SK-N-SH treated with all-trans-retinoic acid at 6 μM for 48 hours (cell line): ENCODE results near the gene DVL1.

ENCODE experiments used
- ATAC-seq: fragments of 200-7000 bp; cut with Tn5 transposase; 3 replicates; pipeline ENCODE4 v1.9.1; 2020; ENCODE audit warnings: mild to moderate bottlenecking, moderate library complexity
- ARNTL ChIP-seq: fragments of 450-650 bp; formaldehyde crosslinking; IDR thresholded peaks from 2 replicates; pipeline ENCODE4 v1.5.0; 2020; ENCODE audit warnings: low read depth, mild to moderate bottlenecking, moderate library complexity, borderline replicate concordance
- BACH2 ChIP-seq: fragments of 250-450 bp; sonication (Bioruptor Pico); IDR thresholded peaks from 2 replicates; pipeline ENCODE4 v1.9.0; 2021; ENCODE audit warnings: mild to moderate bottlenecking, borderline replicate concordance
- CREB5 ChIP-seq: fragments of 250-450 bp; sonication (Bioruptor Pico); IDR thresholded peaks from 2 replicates; pipeline ENCODE4 v1.5.1; 2020; ENCODE audit warnings: low read depth, mild to moderate bottlenecking, moderate library complexity
- CSDC2 ChIP-seq: fragments of 250-450 bp; sonication (Bioruptor Pico); IDR thresholded peaks from 2 replicates; pipeline ENCODE4 v1.5.0; 2020; ENCODE audit warnings: mild to moderate bottlenecking, moderate library complexity
- ESRRG ChIP-seq: fragments of 250-450 bp; sonication (Bioruptor Pico); IDR thresholded peaks from 2 replicates; pipeline ENCODE4 v1.6.1; 2021; ENCODE audit warnings: mild to moderate bottlenecking
- GLIS3 ChIP-seq: fragments of 250-450 bp; sonication (Bioruptor Pico); IDR thresholded peaks from 2 replicates; pipeline ENCODE4 v1.5.0; 2020; ENCODE audit warnings: mild to moderate bottlenecking, moderate library complexity
- ISL1 ChIP-seq: fragments of 250-450 bp; sonication (Bioruptor Pico); IDR thresholded peaks from 2 replicates; pipeline ENCODE4 v2.1.2; 2022; ENCODE audit warnings: mild to moderate bottlenecking, moderate library complexity
- OSR1 ChIP-seq: fragments of 250-450 bp; sonication (Bioruptor Pico); IDR thresholded peaks from 2 replicates; pipeline ENCODE4 v1.8.0; 2022; ENCODE audit warnings: moderate library complexity, mild to moderate bottlenecking, inconsistent platforms
- PATZ1 ChIP-seq: fragments of 250-450 bp; sonication (Bioruptor Pico); IDR thresholded peaks from 2 replicates; pipeline ENCODE4 v1.8.0; 2020; ENCODE audit warnings: mild to moderate bottlenecking, moderate library complexity, borderline replicate concordance
- PPARA ChIP-seq: fragments of 250-450 bp; sonication (Bioruptor Pico); IDR thresholded peaks from 2 replicates; pipeline ENCODE4 v1.5.0; 2020; ENCODE audit warnings: mild to moderate bottlenecking, borderline replicate concordance
- RARB ChIP-seq: fragments of 250-450 bp; sonication (Bioruptor Pico); IDR thresholded peaks from 2 replicates; pipeline ENCODE4 v1.8.0; 2021; ENCODE audit warnings: mild to moderate bottlenecking, moderate library complexity
- SNAI2 ChIP-seq: fragments of 250-450 bp; sonication (Bioruptor Pico); IDR thresholded peaks from 2 replicates; pipeline ENCODE4 v1.5.0; 2020; ENCODE audit warnings: mild to moderate bottlenecking, moderate library complexity
- TCF4 ChIP-seq: fragments of 250-450 bp; sonication (Bioruptor Pico); IDR thresholded peaks from 2 replicates; pipeline ENCODE4 v1.8.0; 2021; ENCODE audit warnings: mild to moderate bottlenecking, moderate library complexity, borderline replicate concordance
- TOX ChIP-seq: fragments of 250-450 bp; sonication (Bioruptor Pico); IDR thresholded peaks from 2 replicates; pipeline ENCODE4 v1.8.0; 2021; ENCODE audit warnings: mild to moderate bottlenecking, moderate library complexity, borderline replicate concordance
- ZC3H10 ChIP-seq: fragments of 250-450 bp; sonication (Bioruptor Pico); IDR thresholded peaks from 2 replicates; pipeline ENCODE4 v1.5.1; 2021; ENCODE audit warnings: mild to moderate bottlenecking, moderate library complexity
- ZFP3 ChIP-seq: fragments of 250-450 bp; sonication (Bioruptor Pico); IDR thresholded peaks from 2 replicates; pipeline ENCODE4 v1.5.0; 2020; ENCODE audit warnings: mild to moderate bottlenecking, moderate library complexity
- ZFP30 ChIP-seq: fragments of 450-650 bp; formaldehyde crosslinking; IDR thresholded peaks from 2 replicates; pipeline ENCODE4 v1.5.0; 2022; ENCODE audit warnings: mild to moderate bottlenecking, moderate library complexity
- ZNF565 ChIP-seq: fragments of 450-650 bp; formaldehyde crosslinking; conservative IDR thresholded peaks from 2 replicates; pipeline ENCODE4 v1.5.0; 2020; ENCODE audit warnings: low read depth, mild to moderate bottlenecking, moderate library complexity
- ZNF70 ChIP-seq: fragments of 450-650 bp; formaldehyde crosslinking; IDR thresholded peaks from 2 replicates; pipeline ENCODE4 v1.5.0; 2020; ENCODE audit warnings: mild to moderate bottlenecking, moderate library complexity
- ZNF8 ChIP-seq: fragments of 450-650 bp; formaldehyde crosslinking; IDR thresholded peaks from 2 replicates; pipeline ENCODE4 v1.5.0; 2020; ENCODE audit warnings: mild to moderate bottlenecking, moderate library complexity
- TF ChIP-seq, protein P1 (sequence below): fragments of 250-450 bp; sonication (Bioruptor Pico); IDR thresholded peaks from 2 replicates; pipeline ENCODE4 v1.5.1; 2021; ENCODE audit warnings: mild to moderate bottlenecking, moderate library complexity
- TF ChIP-seq, protein P2 (sequence below): fragments of 250-450 bp; sonication (Bioruptor Pico); IDR thresholded peaks from 2 replicates; pipeline ENCODE4 v1.5.0; 2020; ENCODE audit warnings: mild to moderate bottlenecking, moderate library complexity

Gene DVL1

DNA sequence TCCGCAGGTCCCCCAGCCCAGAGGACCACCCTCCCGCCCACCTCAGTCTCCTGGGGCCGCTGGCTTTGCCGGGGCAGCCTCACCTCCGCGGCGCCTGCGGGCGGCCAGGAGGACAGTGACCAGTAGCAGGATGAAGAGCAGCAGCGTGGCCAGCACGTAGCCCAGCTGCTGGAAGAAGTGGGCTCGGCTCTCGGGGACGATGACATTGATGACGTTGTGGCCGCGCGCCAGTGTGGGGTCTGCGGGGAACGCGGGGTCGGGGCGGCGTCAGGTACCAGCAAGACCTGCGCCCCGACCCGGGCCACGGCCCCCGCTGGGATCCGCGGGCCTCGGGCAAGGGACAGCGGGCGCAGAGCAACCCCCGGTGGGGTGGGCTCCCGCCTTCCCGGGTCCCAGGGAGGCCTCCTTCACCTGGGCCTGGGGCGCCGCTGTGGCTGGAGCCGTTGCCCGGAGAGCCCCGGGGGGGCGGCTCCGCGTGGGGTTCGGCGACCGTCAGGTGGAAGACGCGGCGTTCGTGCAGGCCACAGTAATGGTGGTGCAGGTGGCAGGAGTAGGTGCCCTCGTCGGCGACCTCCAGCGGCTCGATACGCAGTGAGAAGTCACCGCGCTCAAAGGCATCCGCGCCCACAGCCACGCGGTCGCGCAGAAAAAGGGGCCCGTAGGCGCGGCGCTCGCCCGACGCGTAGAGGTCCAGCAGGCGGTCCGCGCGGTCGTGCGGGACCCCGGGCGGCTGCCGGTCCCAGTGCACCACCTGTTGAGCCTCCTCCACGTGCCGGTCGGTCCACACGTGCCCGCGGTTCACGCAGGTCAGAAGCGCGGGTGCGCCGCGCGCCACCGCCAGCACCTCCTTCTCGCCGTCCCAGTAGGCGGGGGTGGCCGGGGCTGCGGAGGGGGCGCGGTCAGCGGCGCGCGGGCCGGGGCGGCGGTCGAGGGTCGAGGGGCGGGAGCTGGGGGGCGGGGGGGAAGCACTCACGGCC, 5.3 kb upstream of the DVL1 start:
- TF ChIP-seq SNAI2 (CRISPR knock-in tag), result no peak
- no peak for TF ChIP-seq TOX (CRISPR knock-in tag)
- TF ChIP-seq PPARA (CRISPR knock-in tag), result no peak
- no peak for TF ChIP-seq OSR1
- TF ChIP-seq ZC3H10 (CRISPR knock-in tag), result no peak
- TF ChIP-seq, protein P1, sequence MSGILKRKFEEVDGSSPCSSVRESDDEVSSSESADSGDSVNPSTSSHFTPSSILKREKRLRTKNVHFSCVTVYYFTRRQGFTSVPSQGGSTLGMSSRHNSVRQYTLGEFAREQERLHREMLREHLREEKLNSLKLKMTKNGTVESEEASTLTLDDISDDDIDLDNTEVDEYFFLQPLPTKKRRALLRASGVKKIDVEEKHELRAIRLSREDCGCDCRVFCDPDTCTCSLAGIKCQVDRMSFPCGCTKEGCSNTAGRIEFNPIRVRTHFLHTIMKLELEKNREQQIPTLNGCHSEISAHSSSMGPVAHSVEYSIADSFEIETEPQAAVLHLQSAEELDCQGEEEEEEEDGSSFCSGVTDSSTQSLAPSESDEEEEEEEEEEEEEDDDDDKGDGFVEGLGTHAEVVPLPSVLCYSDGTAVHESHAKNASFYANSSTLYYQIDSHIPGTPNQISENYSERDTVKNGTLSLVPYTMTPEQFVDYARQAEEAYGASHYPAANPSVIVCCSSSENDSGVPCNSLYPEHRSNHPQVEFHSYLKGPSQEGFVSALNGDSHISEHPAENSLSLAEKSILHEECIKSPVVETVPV (CRISPR knock-in tag), result no peak
- no peak for TF ChIP-seq ARNTL (CRISPR knock-in tag)
- no peak for TF ChIP-seq GLIS3 (CRISPR knock-in tag)
- TF ChIP-seq TCF4 (CRISPR knock-in tag), result no peak
- TF ChIP-seq ZNF8 (CRISPR knock-in tag), result no peak
- TF ChIP-seq PATZ1 (CRISPR knock-in tag), result no peak
- TF ChIP-seq ZFP30, result no peak
- TF ChIP-seq ISL1, result no peak
- no peak for TF ChIP-seq ESRRG (CRISPR knock-in tag)
- no peak for TF ChIP-seq ZNF565
- ATAC-seq, result peak; percentile 6; the same call in 1 of the 3 replicates

- TF ChIP-seq TCF4 (CRISPR knock-in tag) (no peak), GLIS3 (CRISPR knock-in tag) (no peak), ZNF8 (CRISPR knock-in tag) (no peak), ZC3H10 (CRISPR knock-in tag) (no peak), TOX (CRISPR knock-in tag) (no peak), ESRRG (CRISPR knock-in tag) (no peak), RARB (CRISPR knock-in tag) (no peak), ZFP3 (no peak), SNAI2 (CRISPR knock-in tag) (no peak), CREB5 (CRISPR knock-in tag) (no peak), PPARA (CRISPR knock-in tag) (no peak), CSDC2 (no peak), ZNF70 (CRISPR knock-in tag) (no peak), ZFP30 (no peak), ARNTL (CRISPR knock-in tag) (no peak), OSR1 (no peak), ISL1 (no peak)
- ATAC-seq, result no peak
Observed at GRCh38 chr1:1353389-1354151, 4.4 kb upstream of the DVL1 start.

DNA sequence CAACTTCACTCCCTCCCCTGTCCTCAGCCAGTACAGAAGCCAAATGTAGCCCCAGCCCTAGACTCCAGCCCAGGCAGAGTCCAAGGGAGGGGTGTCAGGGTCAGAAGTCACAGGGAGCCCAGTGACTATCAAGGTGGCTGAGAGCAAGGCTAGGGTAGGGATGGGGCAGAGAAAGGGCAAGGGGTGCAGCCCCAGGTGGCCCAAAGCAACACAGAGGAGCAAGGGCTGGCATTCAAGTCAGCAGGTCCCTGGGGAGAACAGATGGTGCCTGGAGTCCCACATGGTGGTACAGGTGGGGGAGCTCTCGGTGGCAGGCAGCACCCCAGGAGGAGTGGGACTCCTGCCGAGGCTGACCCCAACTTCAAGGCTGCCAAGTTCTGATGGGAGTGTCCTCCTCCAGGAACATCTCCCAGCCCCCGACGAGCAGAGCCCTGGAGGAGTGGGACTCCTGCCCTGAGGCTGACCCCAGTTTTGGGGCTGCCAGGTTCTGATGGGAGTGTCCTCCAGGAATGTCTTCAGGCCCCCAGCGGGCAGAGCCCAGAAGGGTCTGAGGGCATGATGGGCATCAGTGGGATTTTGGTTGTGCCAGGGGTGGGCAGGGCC, 3.7 kb upstream of the DVL1 start:
- no peak for ATAC-seq
- no peak for TF ChIP-seq ARNTL (CRISPR knock-in tag)
- TF ChIP-seq ZNF70 (CRISPR knock-in tag), result no peak
- TF ChIP-seq PATZ1 (CRISPR knock-in tag), result no peak
- TF ChIP-seq TCF4 (CRISPR knock-in tag), result no peak
- TF ChIP-seq CSDC2, result no peak
- TF ChIP-seq, protein P2, sequence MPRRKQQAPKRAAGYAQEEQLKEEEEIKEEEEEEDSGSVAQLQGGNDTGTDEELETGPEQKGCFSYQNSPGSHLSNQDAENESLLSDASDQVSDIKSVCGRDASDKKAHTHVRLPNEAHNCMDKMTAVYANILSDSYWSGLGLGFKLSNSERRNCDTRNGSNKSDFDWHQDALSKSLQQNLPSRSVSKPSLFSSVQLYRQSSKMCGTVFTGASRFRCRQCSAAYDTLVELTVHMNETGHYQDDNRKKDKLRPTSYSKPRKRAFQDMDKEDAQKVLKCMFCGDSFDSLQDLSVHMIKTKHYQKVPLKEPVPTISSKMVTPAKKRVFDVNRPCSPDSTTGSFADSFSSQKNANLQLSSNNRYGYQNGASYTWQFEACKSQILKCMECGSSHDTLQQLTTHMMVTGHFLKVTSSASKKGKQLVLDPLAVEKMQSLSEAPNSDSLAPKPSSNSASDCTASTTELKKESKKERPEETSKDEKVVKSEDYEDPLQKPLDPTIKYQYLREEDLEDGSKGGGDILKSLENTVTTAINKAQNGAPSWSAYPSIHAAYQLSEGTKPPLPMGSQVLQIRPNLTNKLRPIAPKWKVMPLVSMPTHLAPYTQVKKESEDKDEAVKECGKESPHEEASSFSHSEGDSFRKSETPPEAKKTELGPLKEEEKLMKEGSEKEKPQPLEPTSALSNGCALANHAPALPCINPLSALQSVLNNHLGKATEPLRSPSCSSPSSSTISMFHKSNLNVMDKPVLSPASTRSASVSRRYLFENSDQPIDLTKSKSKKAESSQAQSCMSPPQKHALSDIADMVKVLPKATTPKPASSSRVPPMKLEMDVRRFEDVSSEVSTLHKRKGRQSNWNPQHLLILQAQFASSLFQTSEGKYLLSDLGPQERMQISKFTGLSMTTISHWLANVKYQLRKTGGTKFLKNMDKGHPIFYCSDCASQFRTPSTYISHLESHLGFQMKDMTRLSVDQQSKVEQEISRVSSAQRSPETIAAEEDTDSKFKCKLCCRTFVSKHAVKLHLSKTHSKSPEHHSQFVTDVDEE (CRISPR knock-in tag), result no peak
- TF ChIP-seq ZFP3, result no peak
- no peak for TF ChIP-seq TOX (CRISPR knock-in tag)
- TF ChIP-seq ZFP30, result no peak
- TF ChIP-seq ZNF565, result no peak
- no peak for TF ChIP-seq SNAI2 (CRISPR knock-in tag)
- TF ChIP-seq OSR1, result no peak
- TF ChIP-seq GLIS3 (CRISPR knock-in tag), result no peak
- no peak for TF ChIP-seq BACH2 (CRISPR knock-in tag)
- TF ChIP-seq PPARA (CRISPR knock-in tag), result no peak
- TF ChIP-seq, protein P1 (CRISPR knock-in tag), result no peak
